ENCODE results near the gene KRT16. TPM values are rescaled to one million over a fixed set of nuclear protein-coding genes. Genes with fewer than 3 reads are reported as not detected.

The KRT16 gene
- total RNA-seq, 1 experiment from 2014 or later, result not detected

DNA sequence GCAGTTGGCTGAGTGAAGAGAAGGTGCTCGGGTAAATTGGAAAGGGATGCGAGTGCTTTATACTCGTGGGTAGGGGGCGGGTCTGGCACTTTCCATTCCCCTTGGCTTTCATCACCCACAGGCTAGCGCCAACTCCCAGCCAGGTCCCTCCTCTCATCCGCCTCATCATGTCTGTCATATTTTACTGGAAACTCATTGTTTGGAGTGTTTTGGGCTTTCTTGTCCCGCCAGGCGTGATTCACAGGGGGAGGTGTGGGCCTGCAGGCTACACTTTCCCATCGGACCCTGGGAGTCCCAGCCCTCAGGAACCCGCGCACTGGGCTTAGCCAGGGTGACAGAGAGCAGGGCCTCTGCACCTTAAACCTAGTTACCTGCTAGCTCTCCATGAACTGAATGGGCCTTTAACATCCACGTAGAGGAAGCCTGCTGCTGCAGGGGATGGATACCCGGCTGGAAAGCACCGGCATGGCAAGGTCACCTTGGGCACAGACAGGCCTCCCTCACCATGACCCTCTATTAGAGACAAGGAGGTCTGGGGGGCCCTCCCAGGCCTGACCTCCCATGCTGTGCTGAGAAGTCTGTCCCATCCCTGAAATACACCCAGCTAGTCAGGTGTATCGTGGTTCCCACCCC, 25.6 kb downstream of the KRT16 start, which contains the start of gene KRT14:
Gene KRT14 (minus strand): TSS at position 33 of the 633 bp plus-strand sequence. CDS start 61 bp downstream, outside the sequence.
- no peak within 1 kb of the TSS for H3K18ac ChIP-seq (ENCODE audit: insufficient read length, low read depth, low read length)
- H2AK5ac ChIP-seq (ENCODE audit: insufficient read length, low read length), result no peak within 1 kb of the TSS
- peak within 1 kb of the TSS; percentile 57; the same call in 1 of the 2 replicates for H3K14ac ChIP-seq (ENCODE audit: insufficient read depth, low read length)
- H3K9me3 ChIP-seq (ENCODE audit: control insufficient read depth, low read depth, low read length), result no peaks in the 10 kb centered on the region
- H3K4me1 ChIP-seq (ENCODE audit: insufficient read depth, low read length), result no peaks in the 10 kb centered on the region
- H3K79me1 ChIP-seq (ENCODE audit: insufficient read depth, low read depth, low read length, poor library complexity, severe bottlenecking), result no peaks in the 10 kb centered on the region
- TF ChIP-seq, protein P1, sequence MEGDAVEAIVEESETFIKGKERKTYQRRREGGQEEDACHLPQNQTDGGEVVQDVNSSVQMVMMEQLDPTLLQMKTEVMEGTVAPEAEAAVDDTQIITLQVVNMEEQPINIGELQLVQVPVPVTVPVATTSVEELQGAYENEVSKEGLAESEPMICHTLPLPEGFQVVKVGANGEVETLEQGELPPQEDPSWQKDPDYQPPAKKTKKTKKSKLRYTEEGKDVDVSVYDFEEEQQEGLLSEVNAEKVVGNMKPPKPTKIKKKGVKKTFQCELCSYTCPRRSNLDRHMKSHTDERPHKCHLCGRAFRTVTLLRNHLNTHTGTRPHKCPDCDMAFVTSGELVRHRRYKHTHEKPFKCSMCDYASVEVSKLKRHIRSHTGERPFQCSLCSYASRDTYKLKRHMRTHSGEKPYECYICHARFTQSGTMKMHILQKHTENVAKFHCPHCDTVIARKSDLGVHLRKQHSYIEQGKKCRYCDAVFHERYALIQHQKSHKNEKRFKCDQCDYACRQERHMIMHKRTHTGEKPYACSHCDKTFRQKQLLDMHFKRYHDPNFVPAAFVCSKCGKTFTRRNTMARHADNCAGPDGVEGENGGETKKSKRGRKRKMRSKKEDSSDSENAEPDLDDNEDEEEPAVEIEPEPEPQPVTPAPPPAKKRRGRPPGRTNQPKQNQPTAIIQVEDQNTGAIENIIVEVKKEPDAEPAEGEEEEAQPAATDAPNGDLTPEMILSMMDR (conservative IDR thresholded peaks at IDR 0.05), result no peak
- H3K23ac ChIP-seq (ENCODE audit: insufficient read length, low read depth, low read length), result no peak within 1 kb of the TSS
- no peak within 1 kb of the TSS for H3T11ph ChIP-seq (ENCODE audit: low read length)
- no peak within 1 kb of the TSS for H3K9ac ChIP-seq (ENCODE audit: extremely low read depth, insufficient read length, low read length)
- no CpG with 5 or more reads among the region's 15 CpGs for WGBS (ENCODE audit: extremely low coverage, insufficient read length, low lambda C conversion rate)
- no peak within 1 kb of the TSS for H2BK15ac ChIP-seq (ENCODE audit: low read depth, low read length)
- no peak within 1 kb of the TSS for H4K5ac ChIP-seq (ENCODE audit: insufficient read length, low read depth, low read length)
- Mint-ChIP-seq H3K36me3 (ENCODE audit: insufficient read depth in 1 of 3, low read depth in 3 of 3) (no peaks in the 10 kb centered on the region), H3K4me3 (no peak within 1 kb of the TSS), H3K27me3 (ENCODE audit: low read depth) (peaks cover 11% of the 10 kb centered on the region), H3K9me3 (peaks cover 0 to 4% of the 10 kb centered on the region in 2 experiments; a peak in 1 of 5 replicates), H3K27ac (no peak within 1 kb of the TSS), H3K4me1 (peaks cover 12 to 19% of the 10 kb centered on the region in 2 experiments)
- no peak within 1 kb of the TSS for H4K8ac ChIP-seq (replicated peaks; ENCODE audit: insufficient read length, low read depth, low read length)
- H3K4me2 ChIP-seq (ENCODE audit: insufficient read depth, insufficient read length, low read length), result no peak within 1 kb of the TSS
- no peak for DNase-seq
- no peak within 1 kb of the TSS for H3K4ac ChIP-seq (ENCODE audit: low read depth, low read length)
- no peaks in the 10 kb centered on the region for H4K20me1 ChIP-seq (ENCODE audit: control insufficient read depth, insufficient read depth, insufficient read length)
- H2BK5ac ChIP-seq (ENCODE audit: insufficient read length, low read length), result no peak within 1 kb of the TSS
- no peak within 1 kb of the TSS for H3K56ac ChIP-seq (ENCODE audit: insufficient read length, low read depth, low read length)
- H3K27me3 ChIP-seq (ENCODE audit: insufficient read depth, low read length), result no peaks in the 10 kb centered on the region
- H4K91ac ChIP-seq (ENCODE audit: insufficient read length, low read depth, low read length), result no peak within 1 kb of the TSS
- no peak within 1 kb of the TSS for H2BK12ac ChIP-seq (ENCODE audit: insufficient read length, low read depth, low read length)
- H3K79me2 ChIP-seq (ENCODE audit: insufficient read depth, low read length), result no peaks in the 10 kb centered on the region; the same call in 1 of the 2 replicates
- no peak within 1 kb of the TSS for H2BK120ac ChIP-seq (ENCODE audit: low read depth, low read length, poor library complexity, severe bottlenecking)
- no peak within 1 kb of the TSS for H3K27ac ChIP-seq (ENCODE audit: insufficient read length, low read depth, low read length)
- H3K23me2 ChIP-seq (ENCODE audit: insufficient read length, low read depth, low read length, poor library complexity, severe bottlenecking), result no peaks in the 10 kb centered on the region
- H2BK20ac ChIP-seq (ENCODE audit: low read depth, low read length, poor library complexity, severe bottlenecking), result no peak within 1 kb of the TSS
- no peak within 1 kb of the TSS for H2AFZ ChIP-seq (ENCODE audit: low read length)
